ENCODE data around the gene SIRPA. TPM values are rescaled to one million over a fixed set of nuclear protein-coding genes. Genes with fewer than 3 reads are reported as not detected.
A peak's percentile ranks its signal among the peaks of the same experiment; 100 is the strongest.

Gene SIRPA
- total RNA-seq, 1 experiment from 2014 or later, result 6.0 TPM

DNA sequence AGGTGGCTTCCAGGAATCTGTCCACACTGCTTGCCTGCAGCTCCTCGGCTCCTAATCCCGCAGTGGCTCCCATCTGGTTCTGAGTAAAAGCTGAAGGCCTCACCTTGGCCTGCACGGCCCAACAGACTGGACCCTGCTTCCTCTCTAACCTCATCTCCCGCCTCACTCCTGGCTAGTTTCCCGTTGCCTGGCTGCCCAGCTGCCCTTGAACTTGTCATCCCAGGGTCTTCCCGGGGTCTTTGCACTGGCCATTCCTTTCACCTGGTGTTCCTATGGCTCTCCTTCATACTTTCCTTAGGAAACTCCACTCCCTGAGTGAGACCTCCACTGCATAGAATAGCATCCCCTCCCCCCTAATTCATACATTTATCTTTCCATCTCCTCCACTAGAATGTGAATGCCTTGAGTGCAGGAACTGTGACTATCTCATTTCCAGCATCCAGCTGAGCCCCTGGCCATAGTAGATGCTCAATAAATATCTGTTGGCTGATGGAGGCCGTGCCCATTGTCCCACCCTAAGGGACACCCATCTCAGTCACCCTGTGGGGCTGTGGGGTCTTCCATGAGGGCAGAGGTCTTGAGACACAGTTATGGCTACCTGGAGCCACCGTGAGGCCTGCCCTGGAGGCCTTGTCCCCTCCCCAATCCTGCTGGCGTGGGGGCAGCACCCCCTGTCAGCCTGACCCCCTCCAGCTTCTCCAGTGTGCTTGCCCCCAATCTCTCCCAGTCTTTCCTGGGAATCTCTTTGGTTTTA, 9.1 kb upstream of the SIRPA start:
- Histone ChIP-seq H3K79me2 (ENCODE audit: insufficient read depth, low read length) (no peaks in the 10 kb centered on the region), H2AK5ac (ENCODE audit: insufficient read length, low read length) (no peak overlapping the region), H4K20me1 (ENCODE audit: control insufficient read depth, insufficient read depth, insufficient read length) (no peaks in the 10 kb centered on the region), H3K56ac (ENCODE audit: insufficient read length, low read depth, low read length) (no peak overlapping the region), H3K4me1 (ENCODE audit: insufficient read depth, low read length) (no peaks in the 10 kb centered on the region), H4K8ac (replicated peaks; ENCODE audit: insufficient read length, low read depth, low read length) (no peak overlapping the region), H2BK15ac (ENCODE audit: low read depth, low read length) (no peak overlapping the region), H2BK120ac (ENCODE audit: low read depth, low read length, poor library complexity, severe bottlenecking) (no peak overlapping the region), H3T11ph (ENCODE audit: low read length) (no peak overlapping the region), H3K23ac (ENCODE audit: insufficient read length, low read depth, low read length) (no peak overlapping the region), H4K91ac (ENCODE audit: insufficient read length, low read depth, low read length) (no peak overlapping the region), H4K5ac (ENCODE audit: insufficient read length, low read depth, low read length) (no peak overlapping the region), H3K4me2 (ENCODE audit: insufficient read depth, insufficient read length, low read length) (no peak overlapping the region), H2BK20ac (ENCODE audit: low read depth, low read length, poor library complexity, severe bottlenecking) (no peak overlapping the region), H3K27ac (ENCODE audit: insufficient read length, low read depth, low read length) (no peak overlapping the region), H3K9ac (ENCODE audit: extremely low read depth, insufficient read length, low read length) (no peak overlapping the region), H3K14ac (ENCODE audit: insufficient read depth, low read length) (no peak overlapping the region), H2BK12ac (ENCODE audit: insufficient read length, low read depth, low read length) (no peak overlapping the region), H3K79me1 (ENCODE audit: insufficient read depth, low read depth, low read length, poor library complexity, severe bottlenecking) (no peaks in the 10 kb centered on the region), H2BK5ac (ENCODE audit: insufficient read length, low read length) (no peak overlapping the region), H2AFZ (ENCODE audit: low read length) (no peak overlapping the region), H3K27me3 (ENCODE audit: insufficient read depth, low read length) (no peaks in the 10 kb centered on the region), H3K23me2 (ENCODE audit: insufficient read length, low read depth, low read length, poor library complexity, severe bottlenecking) (no peaks in the 10 kb centered on the region), H3K9me3 (ENCODE audit: control insufficient read depth, low read depth, low read length) (no peaks in the 10 kb centered on the region), H3K4ac (ENCODE audit: low read depth, low read length) (no peak overlapping the region), H3K18ac (ENCODE audit: insufficient read length, low read depth, low read length) (no peak overlapping the region)
- DNase-seq, result no peak
- no peak overlapping the region for H3K4me3 Mint-ChIP-seq
- H3K9me3 Mint-ChIP-seq, result no peaks in the 10 kb centered on the region
- H3K36me3 Mint-ChIP-seq (ENCODE audit: insufficient read depth in 1 of 3, low read depth in 3 of 3), result no peaks in the 10 kb centered on the region
- whole genome bisulfite sequencing (ENCODE audit: extremely low coverage, insufficient read length, low lambda C conversion rate), result no CpG with 5 or more reads among the region's 9 CpGs
- H3K27me3 Mint-ChIP-seq (ENCODE audit: low read depth), result peaks cover 9% of the 10 kb centered on the region
- TF ChIP-seq, protein P1, sequence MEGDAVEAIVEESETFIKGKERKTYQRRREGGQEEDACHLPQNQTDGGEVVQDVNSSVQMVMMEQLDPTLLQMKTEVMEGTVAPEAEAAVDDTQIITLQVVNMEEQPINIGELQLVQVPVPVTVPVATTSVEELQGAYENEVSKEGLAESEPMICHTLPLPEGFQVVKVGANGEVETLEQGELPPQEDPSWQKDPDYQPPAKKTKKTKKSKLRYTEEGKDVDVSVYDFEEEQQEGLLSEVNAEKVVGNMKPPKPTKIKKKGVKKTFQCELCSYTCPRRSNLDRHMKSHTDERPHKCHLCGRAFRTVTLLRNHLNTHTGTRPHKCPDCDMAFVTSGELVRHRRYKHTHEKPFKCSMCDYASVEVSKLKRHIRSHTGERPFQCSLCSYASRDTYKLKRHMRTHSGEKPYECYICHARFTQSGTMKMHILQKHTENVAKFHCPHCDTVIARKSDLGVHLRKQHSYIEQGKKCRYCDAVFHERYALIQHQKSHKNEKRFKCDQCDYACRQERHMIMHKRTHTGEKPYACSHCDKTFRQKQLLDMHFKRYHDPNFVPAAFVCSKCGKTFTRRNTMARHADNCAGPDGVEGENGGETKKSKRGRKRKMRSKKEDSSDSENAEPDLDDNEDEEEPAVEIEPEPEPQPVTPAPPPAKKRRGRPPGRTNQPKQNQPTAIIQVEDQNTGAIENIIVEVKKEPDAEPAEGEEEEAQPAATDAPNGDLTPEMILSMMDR (conservative IDR thresholded peaks at IDR 0.05), result no peak
- peaks cover 13 to 34% of the 10 kb centered on the region in 2 experiments for H3K4me1 Mint-ChIP-seq
- H3K27ac Mint-ChIP-seq, result 0 out of 7 replicates have a peak overlapping the region, but pooled peaks of 1 of the 3 experiments have one; percentile 73

Measured in H9 (cell line).